Dermis blood vessel endothelial cell (primary cell): ENCODE results near the gene MAGEA9. TPM values are rescaled to one million over a fixed set of nuclear protein-coding genes. Genes with fewer than 3 reads are reported as not detected.
"Not testable (repeated sequence)": the region's sequence is repeated elsewhere in the genome, so short reads cannot be mapped to it uniquely, and the experiment has no call there.

ENCODE experiments used
- DNase-seq: peaks from one replicate; pipeline ENCODE4 v3.0.0; 2010
- total RNA-seq: library from RNA; depleted of rRNA; stranded (reverse); fragments of >200 nt; gene quantifications from 2 replicates; pipeline ENCODE4 v1.2.3, GENCODE V29; 2014

MAGEA9 gene, protein sequence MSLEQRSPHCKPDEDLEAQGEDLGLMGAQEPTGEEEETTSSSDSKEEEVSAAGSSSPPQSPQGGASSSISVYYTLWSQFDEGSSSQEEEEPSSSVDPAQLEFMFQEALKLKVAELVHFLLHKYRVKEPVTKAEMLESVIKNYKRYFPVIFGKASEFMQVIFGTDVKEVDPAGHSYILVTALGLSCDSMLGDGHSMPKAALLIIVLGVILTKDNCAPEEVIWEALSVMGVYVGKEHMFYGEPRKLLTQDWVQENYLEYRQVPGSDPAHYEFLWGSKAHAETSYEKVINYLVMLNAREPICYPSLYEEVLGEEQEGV
- total RNA-seq: not detected in 2 replicates

DNA sequence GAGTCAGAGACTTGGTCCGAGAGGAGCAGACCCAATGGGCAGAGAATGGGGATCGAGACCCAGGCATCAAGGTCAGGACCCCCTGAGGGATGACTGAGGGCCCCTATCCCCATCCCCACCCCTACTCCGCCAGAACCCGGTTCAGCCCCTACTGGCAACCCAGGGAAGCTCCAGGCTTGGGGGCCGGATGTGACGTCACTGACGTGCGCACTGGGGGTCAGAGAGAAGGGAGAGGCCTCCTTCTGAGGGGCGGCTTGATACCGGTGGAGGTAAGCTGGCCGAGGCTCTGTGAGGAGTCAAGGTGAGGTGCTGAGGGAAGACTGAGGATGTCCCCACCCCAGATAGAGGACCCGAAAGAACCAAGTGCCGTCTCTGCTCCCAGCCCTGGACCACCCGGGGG is at the start of gene MAGEA9:
Gene MAGEA9 (plus strand): TSS at position 204 of the 400 bp plus-strand sequence. CDS start 4,281 bp downstream, outside the sequence.
- DNase-seq: not testable (repeated sequence)

DNA sequence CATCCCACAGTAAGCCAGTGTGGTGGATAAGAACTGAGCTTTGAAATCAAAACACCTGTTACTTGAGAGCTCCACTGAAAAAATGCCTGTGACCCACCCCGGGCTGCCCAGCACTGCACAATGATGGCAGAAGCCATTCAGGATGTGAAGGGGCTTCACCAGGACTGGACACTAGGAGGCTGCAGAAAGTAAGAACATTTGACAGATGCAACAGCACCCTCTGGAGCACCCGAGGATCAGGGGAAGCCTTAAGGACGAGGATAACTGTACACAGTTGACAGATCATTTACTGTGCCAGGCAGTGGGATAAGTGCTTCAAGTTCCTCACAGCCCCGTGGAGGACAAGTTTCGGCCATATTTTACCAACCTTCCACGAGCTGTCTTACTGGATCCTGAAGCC is 39.5 kb upstream of the MAGEA9 start:
- not testable (repeated sequence) for DNase-seq

DNA sequence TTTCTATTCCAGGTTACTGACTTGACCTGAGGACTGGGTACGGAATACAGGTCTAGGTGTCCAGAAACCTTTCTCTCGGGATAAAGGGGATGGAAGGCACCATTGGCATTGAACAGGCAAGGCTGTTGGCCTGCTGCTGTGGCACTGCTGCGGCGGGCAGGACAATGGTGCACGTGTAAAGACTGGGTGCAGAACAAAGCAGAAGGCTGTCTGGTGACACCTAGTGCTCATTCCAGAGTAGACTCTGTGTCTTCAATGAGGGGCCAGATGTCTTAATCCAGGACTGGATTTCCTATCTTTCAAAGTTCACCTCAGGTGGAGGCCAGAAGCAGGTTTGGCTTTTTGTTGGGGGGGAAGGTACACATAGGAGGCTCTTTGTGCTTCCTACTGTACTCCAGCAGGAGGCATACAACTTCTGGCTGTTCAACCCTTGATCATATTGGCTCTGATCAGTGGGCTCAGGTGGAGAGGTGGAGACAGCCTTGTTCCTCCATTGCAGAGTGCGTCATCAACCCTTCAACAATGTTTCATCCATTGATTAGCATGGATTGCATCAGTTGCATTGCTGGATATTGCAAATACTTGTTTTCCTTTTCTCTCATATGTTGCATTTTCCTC is 35.2 kb upstream of the MAGEA9 start:
- DNase-seq: not testable (repeated sequence)

DNA sequence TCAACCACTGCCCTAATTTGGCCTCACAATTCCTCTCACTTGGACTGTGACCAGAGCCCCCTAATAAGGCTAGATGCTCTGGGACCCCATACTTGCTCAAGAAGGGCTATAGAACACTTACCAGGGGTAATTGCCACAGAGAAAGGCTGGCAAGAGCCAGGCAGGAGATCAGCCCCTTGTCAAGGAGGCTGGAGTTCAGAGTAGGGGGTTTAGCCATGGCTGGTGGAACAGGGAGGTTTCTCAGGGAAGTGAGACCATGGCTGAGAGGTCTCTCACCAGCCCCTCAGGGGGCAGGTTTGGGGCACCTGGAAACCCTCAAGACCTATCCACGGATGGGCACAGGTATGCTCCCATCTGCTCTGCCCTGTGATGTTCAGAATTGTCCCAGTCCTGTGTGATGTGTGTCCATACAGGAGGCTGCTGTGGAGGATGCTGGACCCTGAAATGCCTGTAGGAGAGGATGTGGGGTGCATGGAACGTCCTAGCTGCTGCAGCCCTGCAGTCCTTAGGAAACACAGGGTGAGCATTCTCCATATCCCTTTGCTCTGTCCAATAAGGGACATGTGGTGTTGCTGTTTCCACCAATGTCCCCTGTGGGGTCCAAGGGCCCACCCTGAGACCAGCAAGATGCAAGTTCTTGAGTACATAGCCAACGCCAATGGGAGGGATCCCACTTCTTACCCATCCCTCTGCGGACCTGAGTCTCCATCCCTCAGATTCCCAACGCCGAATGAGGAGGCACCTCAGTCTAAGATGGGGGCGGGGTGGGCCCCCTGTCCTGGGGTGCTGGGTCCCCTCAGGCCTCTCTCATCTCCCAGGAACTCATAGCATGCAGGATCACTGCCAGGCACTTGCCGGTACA is 24.3 kb upstream of the MAGEA9 start:
- DNase-seq: no peak

DNA sequence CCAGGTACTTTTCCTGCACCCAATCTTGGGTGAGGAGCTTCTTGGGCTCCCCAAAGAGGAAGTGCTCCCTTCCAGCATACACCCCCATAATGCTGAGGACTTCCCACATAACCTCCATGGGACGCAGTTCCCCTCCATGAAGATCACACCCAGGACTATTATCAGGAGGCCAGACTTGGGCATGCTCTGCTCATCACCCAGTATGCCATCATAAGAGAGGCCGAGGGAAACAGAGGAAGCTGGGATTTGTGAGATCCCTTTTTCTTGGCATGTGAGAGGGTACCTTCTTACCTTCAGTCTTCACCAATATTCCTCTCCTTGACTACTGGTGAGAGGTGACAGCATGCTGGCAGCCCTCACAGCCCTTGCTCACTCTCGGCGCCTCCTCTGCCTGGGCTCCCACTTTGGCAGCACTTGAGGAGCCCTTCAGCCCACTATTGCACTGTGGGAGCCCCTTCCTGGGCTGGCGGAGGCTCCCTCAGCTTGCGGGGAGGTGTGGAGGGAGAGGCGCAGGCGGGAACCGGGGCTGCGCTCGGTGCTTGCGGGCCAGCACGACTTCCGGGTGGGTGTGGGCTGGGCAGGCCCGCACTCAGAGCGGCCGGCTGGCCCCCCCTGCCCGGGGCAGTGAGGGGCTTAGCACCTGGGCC is 23.5 kb upstream of the MAGEA9 start:
- DNase-seq: no peak

DNA sequence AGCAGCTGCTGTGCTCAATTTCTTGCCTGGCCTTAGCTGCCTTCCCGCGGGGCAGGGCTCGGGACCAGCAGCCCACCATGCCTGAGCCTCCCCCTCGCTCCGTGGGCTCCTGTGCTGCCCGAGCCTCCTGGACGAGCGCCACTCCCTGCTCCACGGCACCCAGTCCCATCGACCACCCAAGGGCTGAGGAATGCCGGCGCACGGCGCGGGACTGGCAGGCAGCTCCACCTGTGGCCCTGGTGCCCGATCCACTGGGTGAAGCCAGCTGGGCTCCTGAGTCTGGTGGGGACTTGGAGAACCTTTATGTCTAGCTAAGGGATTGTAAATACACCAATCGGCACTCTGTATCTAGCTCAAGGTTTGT is 23.0 kb upstream of the MAGEA9 start:
- not testable (repeated sequence) for DNase-seq

DNA sequence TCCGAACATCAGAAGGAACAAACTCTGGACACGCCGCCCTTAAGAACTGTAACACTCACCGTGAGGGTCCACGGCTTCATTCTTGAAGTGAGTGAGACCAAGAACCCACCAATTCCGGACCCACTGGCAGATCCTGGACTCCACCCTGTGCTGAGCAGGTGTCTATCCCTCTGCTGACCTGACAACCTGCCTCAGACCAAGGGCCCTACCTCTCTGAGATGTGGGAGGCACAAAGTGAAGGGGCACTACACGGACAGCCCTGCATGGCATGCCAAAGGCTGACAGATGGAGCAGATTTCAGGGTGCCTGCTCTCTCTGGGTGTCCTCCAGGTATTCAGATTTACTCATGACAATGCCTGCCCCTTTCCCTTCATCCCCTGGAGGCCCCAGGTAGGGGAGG is 21.9 kb upstream of the MAGEA9 start:
- DNase-seq: no peak

DNA sequence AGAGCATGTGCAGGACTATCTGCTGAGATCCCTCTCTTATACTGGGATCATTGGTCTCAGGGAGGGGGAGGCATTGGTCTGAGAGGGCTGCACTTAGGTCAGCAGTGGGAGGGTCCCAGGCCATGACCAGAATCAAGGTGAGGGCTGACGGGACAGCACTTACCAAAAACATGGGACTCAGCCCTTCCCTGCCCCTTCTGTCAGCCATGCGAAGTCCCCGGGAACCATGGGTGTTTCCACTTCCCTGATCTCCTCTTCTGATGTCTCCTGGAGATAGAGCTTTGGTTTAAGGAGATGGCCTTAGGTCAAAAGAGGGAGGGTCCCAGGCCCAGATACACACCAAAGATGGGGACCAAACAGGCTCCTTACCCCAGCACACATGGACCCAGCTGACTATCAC is 20.8 kb upstream of the MAGEA9 start:
- no peak for DNase-seq

DNA sequence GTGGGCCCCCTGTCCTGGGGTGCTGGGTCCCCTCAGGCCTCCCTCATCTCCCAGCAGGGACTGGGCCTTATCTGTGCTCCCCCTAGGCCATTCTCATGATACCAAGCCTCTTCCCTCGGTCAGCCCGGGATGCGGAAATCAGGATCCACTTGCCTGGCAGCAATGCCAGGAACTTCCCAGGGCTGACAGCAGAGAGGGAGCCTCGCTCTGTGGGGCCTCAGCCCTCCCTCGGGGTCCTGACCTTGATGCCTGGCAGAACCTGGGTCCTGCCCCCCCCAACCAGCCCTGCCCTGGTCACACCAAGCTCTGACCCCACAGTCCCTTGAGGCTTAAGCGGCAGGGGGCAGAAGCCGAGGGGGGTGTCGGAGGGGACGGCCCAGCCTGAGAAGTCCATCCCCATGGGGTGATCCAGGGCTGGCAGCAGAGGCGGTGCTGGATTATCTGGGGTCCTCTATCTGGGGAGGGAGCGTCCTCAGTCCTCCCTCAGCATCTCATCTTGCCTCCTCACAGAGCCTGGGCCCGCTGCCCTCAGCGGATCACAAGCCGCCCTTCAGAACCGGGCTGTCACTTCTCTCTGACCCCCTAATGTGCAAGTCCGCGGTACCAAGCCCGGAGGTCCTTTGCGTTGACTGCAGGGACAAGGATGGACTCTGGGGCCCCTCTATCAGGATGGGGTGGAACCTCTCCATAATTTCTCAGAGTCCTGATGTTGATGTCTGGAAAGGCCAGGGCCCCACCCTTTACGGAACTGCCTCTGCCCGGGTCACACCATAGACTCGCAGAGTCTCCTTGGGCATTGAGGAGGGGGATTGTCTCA is 19.7 kb upstream of the MAGEA9 start:
- not testable (repeated sequence) for DNase-seq

DNA sequence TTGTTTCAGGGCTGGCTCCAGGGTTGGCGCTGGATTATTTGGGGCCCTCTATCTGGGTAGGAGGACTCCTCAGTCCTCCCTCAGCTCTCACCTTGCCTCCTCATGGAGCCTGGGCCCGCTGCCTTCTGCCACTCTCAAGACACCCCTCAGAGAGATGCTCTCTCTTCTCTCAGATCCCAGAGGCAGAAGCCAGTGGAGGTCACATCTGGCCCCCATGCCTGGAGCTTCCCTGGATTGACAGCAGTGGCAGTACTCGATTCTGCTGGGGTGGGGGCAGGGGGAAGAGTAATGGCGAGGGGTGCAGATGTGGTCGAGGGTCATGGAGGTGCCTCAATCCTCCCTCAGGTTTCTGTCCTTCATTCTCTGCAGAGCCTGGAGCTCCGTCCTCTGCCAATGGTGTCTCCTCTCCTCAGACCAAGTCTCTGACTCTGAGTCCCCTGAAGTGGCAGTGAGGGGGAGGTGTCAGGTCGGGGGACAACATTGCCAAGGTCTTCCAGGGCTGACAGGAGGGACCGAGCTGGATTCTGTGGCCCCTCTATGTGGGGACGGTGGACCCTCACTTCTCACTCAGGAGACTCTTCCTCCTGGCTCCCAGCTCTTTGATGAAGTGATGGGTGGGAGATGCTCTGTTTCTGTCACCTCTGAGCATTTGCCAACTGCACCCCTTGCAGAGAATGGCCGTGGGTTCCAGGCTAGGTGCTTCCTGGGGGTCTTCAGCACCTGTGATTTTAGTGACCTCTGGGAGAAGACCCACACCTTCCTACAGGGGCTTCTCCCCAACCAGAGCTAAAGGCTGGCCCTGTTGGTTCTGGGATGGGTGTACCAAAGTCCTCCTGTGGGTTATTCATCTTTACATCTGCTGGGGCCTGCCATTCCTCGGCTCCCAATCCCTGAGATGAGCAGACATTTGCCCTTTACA is 18.8 kb upstream of the MAGEA9 start:
- no peak for DNase-seq

DNA sequence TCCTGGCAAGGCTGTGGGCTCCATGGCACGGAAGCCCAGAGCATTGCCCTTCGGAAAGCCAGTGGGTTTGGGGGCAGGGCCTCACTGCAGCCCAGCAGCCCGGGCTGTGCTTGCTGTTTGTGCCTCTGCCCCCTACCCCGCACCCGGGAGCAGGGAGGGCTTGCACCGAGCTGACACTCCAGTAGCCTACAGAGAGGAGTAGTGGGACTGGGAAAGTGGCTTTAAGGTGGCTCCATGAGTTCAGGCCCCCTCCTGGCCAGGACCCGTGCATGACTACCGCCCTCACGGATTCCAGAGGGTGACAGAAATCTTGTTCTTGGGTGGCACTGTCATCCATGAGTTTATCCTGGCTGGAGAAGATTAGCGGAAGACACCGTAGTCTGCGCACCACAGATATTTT is 11.4 kb upstream of the MAGEA9 start:
- not testable (repeated sequence) for DNase-seq

DNA sequence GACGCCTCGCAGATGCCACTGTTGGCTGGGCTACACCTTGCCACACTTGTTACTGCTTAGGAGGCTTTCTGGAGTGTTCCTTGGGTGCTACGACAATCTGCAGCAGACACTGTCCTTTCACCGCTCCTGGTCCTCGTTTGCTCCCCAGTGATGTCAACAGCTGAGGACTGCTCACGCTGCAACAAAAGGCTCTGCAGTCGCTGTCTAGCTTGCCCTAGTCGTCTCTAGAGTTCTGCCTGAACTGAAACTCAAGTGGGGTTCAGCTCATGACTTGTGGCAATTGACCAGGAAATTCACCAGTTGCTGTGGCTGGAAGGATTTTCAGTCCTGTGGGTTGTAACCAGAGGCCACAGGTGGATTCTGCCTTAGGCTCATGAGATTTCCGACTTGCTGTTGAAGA is 8.7 kb upstream of the MAGEA9 start:
- not testable (repeated sequence) for DNase-seq

DNA sequence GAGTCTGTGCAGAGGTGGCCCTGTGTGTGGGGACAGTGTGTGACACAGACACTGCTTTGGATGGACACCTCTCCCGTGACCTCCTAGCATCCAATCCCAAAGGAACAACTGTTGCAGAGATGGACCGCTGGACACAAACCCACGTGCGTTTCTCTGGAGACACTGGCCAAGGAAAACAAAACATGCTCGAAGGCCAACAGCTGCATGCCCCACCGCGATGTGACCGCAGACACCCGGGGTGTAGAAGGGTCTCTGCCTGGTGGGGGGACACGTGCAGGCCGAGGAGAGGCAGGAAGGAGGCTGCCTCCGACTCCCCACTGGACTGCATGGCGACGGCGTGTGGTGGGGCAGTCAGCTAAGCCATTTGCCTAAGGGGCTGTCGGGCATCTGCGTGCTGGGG is 8.0 kb upstream of the MAGEA9 start, which contains the start of gene HSFX1:
Gene HSFX1 (plus strand): TSS at position 301 of the 400 bp plus-strand sequence. CDS start 614 bp downstream, outside the sequence.
- DNase-seq: not testable (repeated sequence)

DNA sequence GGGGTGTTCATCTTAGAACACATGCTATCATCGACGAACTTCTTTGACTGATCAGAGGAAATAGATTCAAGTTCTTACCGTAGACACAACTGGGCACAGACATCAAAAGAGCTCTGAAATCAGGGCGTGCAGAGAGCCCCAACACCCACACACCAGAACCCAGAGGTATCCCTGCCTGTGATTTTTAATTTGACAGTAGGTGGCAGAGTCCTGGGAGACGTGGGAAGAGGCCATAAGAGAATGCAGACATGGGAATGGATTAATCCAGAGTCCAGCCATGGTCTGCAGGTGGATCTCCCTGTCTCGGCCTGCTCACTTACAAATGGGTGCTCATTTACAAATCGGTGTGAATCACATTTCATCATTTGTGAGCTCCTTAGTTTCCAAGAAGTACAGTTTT is 3.7 kb upstream of the MAGEA9 start:
- DNase-seq: not testable (repeated sequence)

DNA sequence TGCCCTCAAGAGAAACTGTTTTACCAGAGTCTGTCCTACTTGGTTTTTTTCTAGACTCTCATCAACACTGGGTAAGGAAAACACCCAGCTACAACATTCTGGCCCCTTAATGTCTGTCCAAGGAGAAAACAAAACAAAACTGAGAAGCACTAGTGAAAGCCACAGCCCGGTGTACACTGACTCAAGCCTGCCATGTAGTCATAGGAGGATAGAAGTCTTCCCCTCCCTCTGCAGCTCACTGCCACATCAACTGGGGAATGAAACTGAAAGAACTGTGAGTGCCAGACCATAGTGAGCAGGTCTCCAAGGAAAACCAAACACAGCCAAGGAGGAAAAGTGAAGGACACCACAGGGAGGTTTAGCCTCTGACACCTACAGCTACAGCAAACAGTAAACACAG is 13.8 kb downstream of the MAGEA9 start:
- not testable (repeated sequence) for DNase-seq

DNA sequence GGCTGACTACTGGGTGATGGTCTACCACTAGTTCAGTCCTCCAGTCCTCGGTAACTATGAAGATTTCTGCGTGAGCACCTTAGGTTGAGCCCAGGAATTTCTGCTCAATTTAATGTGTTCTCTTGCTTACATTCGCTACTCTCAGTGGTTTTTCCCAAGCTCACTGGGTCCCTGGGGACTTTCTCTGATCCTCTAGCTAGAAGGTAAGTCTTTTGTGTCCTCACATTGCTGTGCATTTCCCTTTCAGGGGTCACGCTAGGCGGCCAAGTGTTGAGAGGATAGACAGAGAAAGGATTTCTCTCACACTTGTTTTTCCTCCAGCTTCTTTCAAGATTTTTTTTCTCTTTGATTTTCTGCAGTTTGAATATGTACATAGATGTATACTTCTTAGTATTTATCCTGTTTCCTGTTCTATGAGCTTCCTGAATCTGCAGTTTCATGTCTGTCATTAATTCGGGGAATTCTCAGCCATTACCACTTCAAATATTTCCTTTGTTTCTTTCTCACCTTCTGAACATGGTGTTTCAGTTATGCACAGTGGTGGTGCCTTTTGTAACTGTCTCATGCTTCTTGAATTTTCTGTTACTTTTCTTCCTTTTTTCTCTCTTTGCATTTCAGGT is 17.5 kb downstream of the MAGEA9 start:
- no peak for DNase-seq

DNA sequence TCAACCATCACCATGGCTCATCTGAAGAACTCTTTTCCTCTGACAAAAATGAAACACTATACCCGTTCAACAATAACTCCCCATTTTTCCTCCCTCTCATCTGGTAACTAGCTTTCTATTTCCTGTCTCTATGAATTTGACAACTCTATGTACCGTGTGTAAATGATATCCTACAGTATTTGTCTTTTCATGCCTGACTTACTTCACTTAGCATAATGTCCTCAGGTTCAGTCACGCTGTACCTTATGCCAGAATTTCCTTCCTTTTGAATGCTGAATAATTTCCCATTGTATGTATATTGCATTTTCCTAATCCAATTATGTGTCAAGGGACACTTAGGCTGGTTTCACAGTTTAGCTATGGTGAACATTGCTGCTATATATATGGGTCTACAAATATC is 18.2 kb downstream of the MAGEA9 start:
- DNase-seq: no peak

DNA sequence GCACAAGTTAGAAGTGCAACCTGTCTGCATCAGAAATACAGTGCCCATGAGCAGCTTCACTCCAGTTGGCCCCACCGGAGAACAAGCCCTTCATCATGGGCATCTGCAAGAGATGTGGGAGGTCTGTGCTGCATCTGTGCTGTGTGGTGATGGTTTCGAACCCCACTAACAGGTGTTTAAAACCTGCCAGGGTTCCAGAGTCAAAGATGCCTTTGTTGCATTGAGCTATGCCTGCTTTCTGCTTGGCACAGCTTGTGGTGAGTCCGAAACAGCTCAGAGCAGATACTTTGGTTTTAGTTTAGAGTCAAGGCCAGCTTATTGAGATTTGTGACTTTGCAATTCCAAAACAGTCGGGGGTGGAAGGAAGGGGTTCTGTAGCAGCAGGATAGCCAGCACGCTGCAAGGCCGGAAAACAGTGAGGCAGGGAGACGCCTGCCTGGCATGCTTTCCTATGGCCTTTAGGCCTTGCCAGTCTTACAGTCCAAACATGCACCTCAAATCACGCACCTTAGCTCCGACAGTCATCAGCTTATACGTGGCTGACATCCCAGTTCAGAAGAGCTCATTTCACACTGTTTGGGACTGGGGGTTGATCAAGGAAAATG is 21.8 kb downstream of the MAGEA9 start:
- DNase-seq: no peak

DNA sequence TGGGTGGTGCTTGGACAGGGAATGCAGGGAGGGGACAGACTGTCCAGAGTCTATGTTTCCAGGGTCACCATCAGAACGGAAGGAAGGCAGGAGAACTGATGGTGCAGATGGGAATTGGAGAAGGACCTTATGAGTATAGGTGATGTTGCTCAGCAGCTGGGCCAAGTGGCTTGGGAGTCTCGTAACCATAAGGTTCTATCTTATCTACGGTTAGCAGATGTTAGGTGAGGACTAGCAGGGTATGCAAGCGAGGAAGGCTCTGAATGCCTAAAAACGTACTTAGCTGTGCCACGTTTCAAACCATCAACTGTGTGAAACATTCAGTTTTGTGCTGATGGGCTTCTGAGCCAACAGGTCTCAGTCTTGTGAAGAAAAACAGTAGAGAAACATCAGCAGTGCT is 22.4 kb downstream of the MAGEA9 start:
- DNase-seq: no peak
